Spleen (tissue), 11 donors: ENCODE data around the gene PXDN. TPM values are rescaled to one million over a fixed set of nuclear protein-coding genes. Genes with fewer than 3 reads are reported as not detected.

Source experiments
- DNase-seq: peaks from one replicate; pipeline ENCODE4 v3.0.0-alpha.2; 2020
- H3K27ac ChIP-seq, 8 donors: fragments of 200-600 bp; sonication (generic) in 7 of 8; 1 replicate in 4 of 8; 2 replicates in 4 of 8; pipeline versions ENCODE4 v1.5.0 to v1.8.0; 2016 to 2021; ENCODE audit warnings: inconsistent platforms in 4 of 8, mild to moderate bottlenecking in 4 of 8, moderate library complexity in 1 of 8
- H3K27me3 ChIP-seq, 7 donors: fragments of 200-600 bp; sonication (generic) in 6 of 7; replicated peaks in 1 of 7; 1 replicate in 4 of 7; 2 replicates in 3 of 7; pipeline versions ENCODE4 v1.5.0 to v1.8.0; 2016 to 2021; ENCODE audit warnings: inconsistent platforms in 3 of 7, mild to moderate bottlenecking in 1 of 7
- H3K36me3 ChIP-seq, 6 donors: fragments of 200-600 bp; sonication (generic) in 5 of 6; 1 replicate in 4 of 6; 2 replicates in 2 of 6; pipeline versions ENCODE4 v1.5.0 to v1.8.0; 2016 to 2021; ENCODE audit warnings: inconsistent platforms in 2 of 6
- H3K4me1 ChIP-seq, 6 donors: fragments of 200-600 bp; sonication (generic) in 5 of 6; 1 replicate in 3 of 6; 2 replicates in 3 of 6; pipeline versions ENCODE4 v1.5.0 to v1.8.0; 2016 to 2021; ENCODE audit warnings: inconsistent platforms in 3 of 6
- H3K4me3 ChIP-seq, 8 donors: fragments of 200-600 bp; sonication (generic) in 7 of 8; 1 replicate in 4 of 8; 2 replicates in 4 of 8; pipeline versions ENCODE4 v1.5.0 to v1.8.0; 2016 to 2021; ENCODE audit warnings: inconsistent platforms in 4 of 8, mild to moderate bottlenecking in 4 of 8, moderate library complexity in 2 of 8
- H3K9me3 ChIP-seq, 8 donors: fragments of 200-600 bp; sonication (generic) in 7 of 8; 1 replicate in 4 of 8; 2 replicates in 4 of 8; pipeline versions ENCODE4 v1.5.0 to v1.8.0; 2016 to 2021; ENCODE audit warnings: inconsistent platforms in 4 of 8
- POLR2A ChIP-seq, 3 donors: fragments of 450-650 bp; IDR thresholded peaks; one replicate each; pipeline ENCODE4 v1.5.1; 2017; ENCODE audit warnings: antibody characterized with exemption in 3 of 3, mild to moderate bottlenecking in 1 of 3
- POLR2AphosphoS5 ChIP-seq, 3 donors: sonication (generic); formaldehyde crosslinking; IDR thresholded peaks; one replicate each; pipeline ENCODE4 v1.5.1; 2017; ENCODE audit warnings: antibody characterized with exemption in 3 of 3
- WGBS, 5 donors: extraction: QIAGEN DNeasy Blood & Tissue Kit in 3 of 5; methylation state at CpG; one replicate each; pipeline versions ENCODE4 v1.1.5 to v1.1.7; 2013 to 2018; 5-methylcytosine and 5-hydroxymethylcytosine counted together
- intact Hi-C: fragments of 100-400 bp; cut with DNase I; formaldehyde crosslinking; loops from one replicate; pipeline ENCODE4 v1.15.0; 2023; ENCODE audit warnings: low total_unique reads
- polyA plus RNA-seq, 3 donors: library from polyadenylated mRNA; stranded (reverse); fragments of 200-250 nt; gene quantifications; one replicate each; pipeline ENCODE4 v1.2.1, GENCODE V29; 2013
- total RNA-seq, 7 donors: library from RNA; depleted of rRNA in 3 of 7; stranded (reverse); fragments of >200 nt in 3 of 7; fragmentation: NEBNext Ultra II Directional in 4 of 7; extraction: Animal tissue kit (Norgen Biotek cat#: 25700) in 4 of 7; gene quantifications; one replicate each; pipeline versions ENCODE4 v1.1.0 to v1.2.1, GENCODE V29; 2016 to 2021
- TF ChIP-seq, protein P1 (sequence below), 11 experiments: fragments of 200-600 bp in 7 of 11; fragments of 450-650 bp in 4 of 11; sonication (generic) in 4 of 11; IDR thresholded peaks in 8 of 11; conservative IDR thresholded peaks in 3 of 11; 1 replicate in 7 of 11; 2 replicates in 4 of 11; pipeline versions ENCODE4 v1.4.0 to v1.8.0; 2016 to 2021; ENCODE audit warnings: antibody characterized with exemption in 11 of 11, inconsistent platforms in 4 of 11, mild to moderate bottlenecking in 1 of 11
- donor health status: healthy with polysubstance abuse.
- donor health status: DM: no; HTN: no; CAD: no; lungs with moderate emphysema.
- donor health status: DM: no; HTN: no; CAD: no.
- donor health status: Bipolar disorder and iron deficiency.
- donor health status: healthy.
- donor health status: DM: no; HTN: no; CAD: no.
- donor health status: DM: yes; HTN: yes; CAD: no.

Gene PXDN
- total and polyA plus RNA-seq, 10 donors, result 1.9 to 49.3 (median 30.8) TPM

DNA sequence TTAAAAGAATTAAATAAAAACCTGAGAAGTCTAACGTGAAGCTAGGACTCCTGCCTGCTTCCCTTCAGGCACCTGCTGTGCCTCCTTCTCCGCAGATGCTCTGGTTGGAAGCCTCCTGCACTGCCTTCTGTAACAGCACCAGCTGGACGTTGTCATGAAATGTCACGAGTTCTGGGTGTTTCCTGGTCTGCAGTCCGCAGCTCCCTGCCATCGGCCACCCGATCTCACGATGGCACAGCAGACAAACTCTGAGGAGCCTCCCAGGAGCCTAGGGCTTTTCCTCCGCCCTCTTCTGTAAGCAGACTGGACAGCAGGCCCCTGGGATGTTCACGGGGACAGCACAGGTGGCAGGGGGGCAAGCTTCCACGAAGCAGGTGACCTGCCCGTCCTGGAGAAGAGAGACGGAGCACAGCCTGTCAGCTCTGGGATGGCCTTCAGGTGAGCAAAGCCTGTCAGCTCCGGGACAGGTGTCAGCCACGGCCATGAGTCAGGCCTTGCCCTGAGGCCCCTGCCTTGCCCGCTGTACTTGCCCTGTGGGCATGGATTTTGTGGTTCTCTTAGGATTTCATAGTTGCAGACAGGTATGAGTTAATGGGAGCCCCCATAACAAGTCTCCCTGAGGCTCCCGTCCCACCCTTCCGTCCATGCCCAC, 110.3 kb downstream of the PXDN start:
- TF ChIP-seq, protein P1, sequence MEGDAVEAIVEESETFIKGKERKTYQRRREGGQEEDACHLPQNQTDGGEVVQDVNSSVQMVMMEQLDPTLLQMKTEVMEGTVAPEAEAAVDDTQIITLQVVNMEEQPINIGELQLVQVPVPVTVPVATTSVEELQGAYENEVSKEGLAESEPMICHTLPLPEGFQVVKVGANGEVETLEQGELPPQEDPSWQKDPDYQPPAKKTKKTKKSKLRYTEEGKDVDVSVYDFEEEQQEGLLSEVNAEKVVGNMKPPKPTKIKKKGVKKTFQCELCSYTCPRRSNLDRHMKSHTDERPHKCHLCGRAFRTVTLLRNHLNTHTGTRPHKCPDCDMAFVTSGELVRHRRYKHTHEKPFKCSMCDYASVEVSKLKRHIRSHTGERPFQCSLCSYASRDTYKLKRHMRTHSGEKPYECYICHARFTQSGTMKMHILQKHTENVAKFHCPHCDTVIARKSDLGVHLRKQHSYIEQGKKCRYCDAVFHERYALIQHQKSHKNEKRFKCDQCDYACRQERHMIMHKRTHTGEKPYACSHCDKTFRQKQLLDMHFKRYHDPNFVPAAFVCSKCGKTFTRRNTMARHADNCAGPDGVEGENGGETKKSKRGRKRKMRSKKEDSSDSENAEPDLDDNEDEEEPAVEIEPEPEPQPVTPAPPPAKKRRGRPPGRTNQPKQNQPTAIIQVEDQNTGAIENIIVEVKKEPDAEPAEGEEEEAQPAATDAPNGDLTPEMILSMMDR (IDR thresholded peaks at IDR 0.05 in 8 of 11, conservative IDR thresholded peaks at IDR 0.05 in 3 of 11), result no peak
- TF ChIP-seq POLR2AphosphoS5 (IDR thresholded peaks at IDR 0.05), result no peak
- no peak for TF ChIP-seq POLR2A (IDR thresholded peaks at IDR 0.05)
- Histone ChIP-seq H3K36me3 (peaks cover 0 to 71% (median 11%) of the 10 kb centered on the region in 6 donors), H3K9me3 (peaks cover 0 to 8% (median 0%) of the 10 kb centered on the region in 8 donors), H3K4me3 (no peak overlapping the region), H3K27ac (no peak overlapping the region), H3K4me1 (no peaks in the 10 kb centered on the region), H3K27me3 (no peaks in the 10 kb centered on the region)
- WGBS, 5 donors, result 75 to 93% (median 88%) methylated on average over 9 to 18 of the region's 18 CpGs
- no peak for DNase-seq
- intact Hi-C loops, result no loop called here

DNA sequence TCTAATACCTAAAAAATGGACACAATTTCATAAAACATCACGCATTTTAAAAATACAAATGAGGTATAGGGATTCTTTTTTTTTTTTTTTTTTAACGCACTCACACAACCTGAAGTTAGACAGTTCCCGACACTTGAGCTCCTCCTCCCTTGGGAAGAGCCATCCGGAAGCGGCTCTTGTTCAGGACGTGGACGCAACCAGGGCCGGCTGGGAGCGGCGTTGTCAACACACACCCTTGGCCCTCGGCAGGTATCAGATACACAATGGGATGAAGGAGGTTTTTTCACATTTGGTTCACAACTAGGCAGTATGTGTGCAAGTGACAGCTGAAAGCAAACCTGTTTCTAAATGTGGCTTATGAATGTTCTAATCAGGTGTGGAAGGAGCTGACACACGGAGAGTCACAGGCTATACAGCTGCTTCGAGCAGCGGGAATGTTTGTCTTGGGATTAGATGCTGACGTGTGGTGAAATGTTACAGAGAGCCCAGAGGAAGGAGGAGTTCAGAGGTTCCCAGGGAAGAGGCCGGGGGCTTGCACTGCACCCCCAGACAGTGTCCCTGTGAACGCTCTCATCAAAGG, 111.1 kb downstream of the PXDN start:
- WGBS, 5 donors, result 92 to 96% (median 93%) methylated on average over 17 of the region's 17 CpGs
- Histone ChIP-seq H3K4me1 (no peaks in the 10 kb centered on the region), H3K27me3 (no peaks in the 10 kb centered on the region), H3K27ac (no peak overlapping the region), H3K9me3 (peaks cover 0 to 8% (median 0%) of the 10 kb centered on the region in 8 donors), H3K36me3 (peaks cover 0 to 62% (median 11%) of the 10 kb centered on the region in 6 donors), H3K4me3 (no peak overlapping the region)
- no peak for DNase-seq
- no peak for TF ChIP-seq POLR2AphosphoS5 (IDR thresholded peaks at IDR 0.05)
- TF ChIP-seq POLR2A (IDR thresholded peaks at IDR 0.05), result no peak
- TF ChIP-seq, protein P1 (IDR thresholded peaks at IDR 0.05 in 8 of 11, conservative IDR thresholded peaks at IDR 0.05 in 3 of 11), result no peak
- intact Hi-C loops, result no loop called here

DNA sequence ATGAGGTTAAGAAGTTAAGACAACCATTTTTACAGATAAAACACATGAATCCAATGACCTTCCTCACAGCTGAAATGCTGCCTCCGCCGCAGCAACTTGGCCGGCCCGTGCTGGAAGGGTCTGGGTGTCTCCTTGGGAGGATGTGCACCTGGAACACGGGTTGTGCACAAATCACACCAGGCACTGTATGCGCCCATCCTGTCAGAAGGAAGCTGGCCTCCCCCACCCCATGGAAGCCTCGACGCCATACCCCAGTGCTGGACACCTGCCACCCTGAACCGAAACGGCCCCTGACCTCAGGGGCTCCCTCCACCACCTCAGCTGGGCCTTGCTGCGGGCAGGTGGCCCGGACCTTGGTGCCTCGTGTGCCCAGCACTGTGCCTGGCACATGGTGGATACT, 111.8 kb downstream of the PXDN start:
- H3K36me3 ChIP-seq, result peaks cover 0 to 59% (median 11%) of the 10 kb centered on the region in 6 donors

DNA sequence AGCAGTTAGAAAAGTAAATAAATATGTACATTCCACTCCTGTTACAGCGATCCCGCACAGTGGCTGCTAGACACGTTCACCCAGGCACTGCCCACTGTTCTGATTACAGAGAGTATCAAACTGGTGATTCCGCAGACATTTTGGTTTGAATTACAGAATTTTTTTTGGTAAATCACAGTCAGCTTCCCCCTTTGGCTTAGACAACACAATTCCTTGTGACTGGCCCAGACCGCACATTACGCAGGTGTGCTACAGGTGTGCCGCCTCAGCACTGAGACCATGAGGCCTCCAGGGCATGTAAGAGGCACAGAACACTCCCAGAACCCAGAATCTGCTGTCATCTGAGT, 112.3 kb downstream of the PXDN start:
- TF ChIP-seq, protein P1 (IDR thresholded peaks at IDR 0.05 in 8 of 11, conservative IDR thresholded peaks at IDR 0.05 in 3 of 11), result no peak
- TF ChIP-seq POLR2A (IDR thresholded peaks at IDR 0.05), result no peak
- TF ChIP-seq POLR2AphosphoS5 (IDR thresholded peaks at IDR 0.05), result no peak
- intact Hi-C loops, result no loop called here
- no peak for DNase-seq
- H3K4me3 ChIP-seq, result no peak overlapping the region
- no peaks in the 10 kb centered on the region for H3K27me3 ChIP-seq
- 94 to 95% (median 95%) methylated on average over 4 to 7 of the region's 7 CpGs for WGBS, 5 donors
- peaks cover 0 to 8% (median 0%) of the 10 kb centered on the region in 8 donors for H3K9me3 ChIP-seq
- peaks cover 0 to 54% (median 11%) of the 10 kb centered on the region in 6 donors for H3K36me3 ChIP-seq
- no peak overlapping the region for H3K27ac ChIP-seq
- no peaks in the 10 kb centered on the region for H3K4me1 ChIP-seq

More for the DNA sequence above, 111.8 kb downstream of the PXDN start:
- no peaks in the 10 kb centered on the region for H3K4me1 ChIP-seq
- H3K4me3 ChIP-seq, result no peak overlapping the region
- 90 to 100% (median 93%) methylated on average over 10 to 13 of the region's 13 CpGs for WGBS, 5 donors
- no peak for DNase-seq
- intact Hi-C loops, result no loop called here
- H3K9me3 ChIP-seq, result peaks cover 0 to 8% (median 0%) of the 10 kb centered on the region in 8 donors
- TF ChIP-seq POLR2A (IDR thresholded peaks at IDR 0.05), result no peak
- no peak for TF ChIP-seq POLR2AphosphoS5 (IDR thresholded peaks at IDR 0.05)
- TF ChIP-seq, protein P1 (IDR thresholded peaks at IDR 0.05 in 8 of 11, conservative IDR thresholded peaks at IDR 0.05 in 3 of 11), result no peak
- H3K27me3 ChIP-seq, result no peaks in the 10 kb centered on the region
- no peak overlapping the region for H3K27ac ChIP-seq
